Activated CD4-positive, CD25-positive, alpha-beta regulatory T cell (primary cell): ENCODE results near the gene C1GALT1C1.
"Not testable (repeated sequence)": the region's sequence is repeated elsewhere in the genome, so short reads cannot be mapped to it uniquely, and the experiment has no call there.

Experiments
- DNase-seq, 4 experiments: peaks; one replicate each; lab custom pipeline; 2025; lab: John Stamatoyannopoulos, UW

Gene C1GALT1C1

GRCh38 chrX:120629667-120630537 is at the start of gene C1GALT1C1:
Gene C1GALT1C1 (minus strand): TSS chrX:120630054. CDS start chrX:120627166, 2,888 bp downstream.
- DNase-seq: peak; percentile 63 to 85 (median 80)

GRCh38 chrX:120677004-120677652 is 47.3 kb upstream of the C1GALT1C1 start:
- no peak for DNase-seq

- no peak for DNase-seq
Observed at GRCh38 chrX:120672841-120673530, 43.1 kb upstream of the C1GALT1C1 start.

- DNase-seq: no peak
Observed at GRCh38 chrX:120672389-120672788, 42.5 kb upstream of the C1GALT1C1 start.

- no peak for DNase-seq
Observed at GRCh38 chrX:120671963-120672362, 42.1 kb upstream of the C1GALT1C1 start.

- DNase-seq: no peak
Observed at GRCh38 chrX:120668357-120668756, 38.5 kb upstream of the C1GALT1C1 start.

- not testable (repeated sequence) for DNase-seq
Observed at GRCh38 chrX:120664535-120664934, 34.7 kb upstream of the C1GALT1C1 start.

- DNase-seq: no peak
Observed at GRCh38 chrX:120664081-120664480, 34.2 kb upstream of the C1GALT1C1 start.

- no peak for DNase-seq
Observed at GRCh38 chrX:120662662-120663061, 32.8 kb upstream of the C1GALT1C1 start.

- no peak for DNase-seq
Observed at GRCh38 chrX:120660637-120661036, 30.8 kb upstream of the C1GALT1C1 start.

- DNase-seq: no peak
Observed at GRCh38 chrX:120653000-120653399, 23.1 kb upstream of the C1GALT1C1 start.

- DNase-seq: not testable (repeated sequence)
Observed at GRCh38 chrX:120652256-120652655, 22.4 kb upstream of the C1GALT1C1 start.

- DNase-seq: no peak
Observed at GRCh38 chrX:120647127-120647526, 17.3 kb upstream of the C1GALT1C1 start.

GRCh38 chrX:120642871-120643270 is 13.0 kb upstream of the C1GALT1C1 start:
- DNase-seq: no peak

- DNase-seq: no peak
Observed at GRCh38 chrX:120638619-120639018, 8.8 kb upstream of the C1GALT1C1 start.

- no peak for DNase-seq
Observed at GRCh38 chrX:120625371-120625770, 4.5 kb downstream of the C1GALT1C1 start.

GRCh38 chrX:120617996-120618630 is 11.7 kb downstream of the C1GALT1C1 start:
- DNase-seq: no peak

- no peak for DNase-seq
Observed at GRCh38 chrX:120614816-120615215, 15.0 kb downstream of the C1GALT1C1 start.

GRCh38 chrX:120612086-120612485 is 17.8 kb downstream of the C1GALT1C1 start:
- DNase-seq: no peak

- no peak for DNase-seq
Observed at GRCh38 chrX:120604361-120604782, 25.5 kb downstream of the C1GALT1C1 start.

- DNase-seq: peak; percentile 21 to 56 (median 51)
Observed at GRCh38 chrX:120603707-120604360, 26.0 kb downstream of the C1GALT1C1 start, which contains the start of gene MCTS1. Gene MCTS1 (plus strand): TSS chrX:120604101. CDS start chrX:120604237, 136 bp downstream.
